Mesothelial cell of epicardium (in vitro differentiated cells): Measurements from ENCODE around the gene CDC42. TPM values are rescaled to one million over a fixed set of nuclear protein-coding genes. Genes with fewer than 3 reads are reported as not detected.
"Not testable (repeated sequence)": the region's sequence is repeated elsewhere in the genome, so short reads cannot be mapped to it uniquely, and the experiment has no call there.

Source experiments
- DNase-seq, 2 experiments: peaks; one replicate each; pipeline ENCODE4 v3.0.0; 2021; ENCODE audit warnings: low spot score in 2 of 2; ENCODE audit not compliant: unreplicated experiment in 2 of 2
- H3K27ac Mint-ChIP-seq: 2 replicates; pipeline ENCODE4 v1.8.0; 2021; ENCODE audit warnings: mixed read lengths
- H3K27me3 Mint-ChIP-seq: 2 replicates; pipeline ENCODE4 v1.8.0; 2021; ENCODE audit warnings: low read depth, mixed read lengths
- H3K36me3 Mint-ChIP-seq: 2 replicates; pipeline ENCODE4 v1.8.0; 2021; ENCODE audit warnings: mixed read lengths
- H3K4me1 Mint-ChIP-seq: 2 replicates; pipeline ENCODE4 v1.8.0; 2021; ENCODE audit warnings: mixed read lengths
- H3K4me3 Mint-ChIP-seq: 2 replicates; pipeline ENCODE4 v1.8.0; 2021; ENCODE audit warnings: mild to moderate bottlenecking, moderate library complexity, mixed read lengths
- H3K9me3 Mint-ChIP-seq: 2 replicates; pipeline ENCODE4 v1.8.0; 2021; ENCODE audit warnings: mixed read lengths
- CTCF ChIP-seq: fragments of 200-600 bp; sonication (generic); IDR thresholded peaks from one replicate; pipeline ENCODE4 v1.5.0; 2021; ENCODE audit warnings: antibody characterized with exemption; ENCODE audit not compliant: unreplicated experiment
- total RNA-seq: library from RNA; stranded (reverse); gene quantifications from 3 replicates; pipeline ENCODE4 v1.2.1, GENCODE V29; 2021

Gene CDC42
- total RNA-seq, 1 donor from 2014 or later, result 244 TPM

GRCh38 chr1:22090867-22091266, 38.4 kb downstream of the CDC42 start:
- Mint-ChIP-seq H3K36me3 (peaks cover 24% of the 10 kb centered on the region), H3K9me3 (no peaks in the 10 kb centered on the region), H3K27me3 (no peaks in the 10 kb centered on the region), H3K4me3 (no peak overlapping the region), H3K27ac (peak overlapping the region; percentile 2), H3K4me1 (peaks cover 35% of the 10 kb centered on the region)
- no peak for DNase-seq
- TF ChIP-seq CTCF, result no peak

- not testable (repeated sequence) for H3K27me3 Mint-ChIP-seq, DNase-seq, H3K4me3 Mint-ChIP-seq, H3K27ac Mint-ChIP-seq, H3K9me3 Mint-ChIP-seq
- peaks cover 34% of the 10 kb centered on the region for H3K4me1 Mint-ChIP-seq
- peaks cover 27% of the 10 kb centered on the region for H3K36me3 Mint-ChIP-seq
Observed at GRCh38 chr1:22092026-22092768, 39.7 kb downstream of the CDC42 start.

GRCh38 chr1:22093513-22093912, 41.0 kb downstream of the CDC42 start:
- no peaks in the 10 kb centered on the region for H3K27me3 Mint-ChIP-seq
- TF ChIP-seq CTCF, result no peak
- no peak overlapping the region for H3K4me3 Mint-ChIP-seq
- H3K27ac Mint-ChIP-seq, result no peak overlapping the region
- H3K9me3 Mint-ChIP-seq, result no peaks in the 10 kb centered on the region
- no peak for DNase-seq
- peaks cover 25% of the 10 kb centered on the region for H3K4me1 Mint-ChIP-seq
- H3K36me3 Mint-ChIP-seq, result peaks cover 31% of the 10 kb centered on the region

- Mint-ChIP-seq H3K36me3 (peaks cover 31% of the 10 kb centered on the region), H3K27ac (no peak overlapping the region), H3K4me3 (no peak overlapping the region), H3K27me3 (no peaks in the 10 kb centered on the region), H3K9me3 (no peaks in the 10 kb centered on the region), H3K4me1 (peaks cover 2% of the 10 kb centered on the region)
- TF ChIP-seq CTCF, result no peak
- no peak for DNase-seq
Observed at GRCh38 chr1:22096036-22096435, 43.5 kb downstream of the CDC42 start.

GRCh38 chr1:22096463-22096862, 44.0 kb downstream of the CDC42 start:
- Mint-ChIP-seq H3K36me3 (peaks cover 31% of the 10 kb centered on the region), H3K4me3 (no peak overlapping the region), H3K9me3 (no peaks in the 10 kb centered on the region), H3K27me3 (no peaks in the 10 kb centered on the region), H3K27ac (no peak overlapping the region), H3K4me1 (no peaks in the 10 kb centered on the region)
- no peak for TF ChIP-seq CTCF
- DNase-seq, result no peak

GRCh38 chr1:22098752-22099151, 46.2 kb downstream of the CDC42 start:
- Mint-ChIP-seq H3K9me3 (no peaks in the 10 kb centered on the region), H3K4me1 (peaks cover 14% of the 10 kb centered on the region), H3K36me3 (peaks cover 23% of the 10 kb centered on the region), H3K4me3 (no peak overlapping the region), H3K27me3 (no peaks in the 10 kb centered on the region), H3K27ac (no peak overlapping the region)
- no peak for TF ChIP-seq CTCF
- DNase-seq, result no peak
